WTC11 (cell line): ENCODE measurements around the gene FEN1. TPM values are rescaled to one million over a fixed set of nuclear protein-coding genes. Genes with fewer than 3 reads are reported as not detected.
A peak's percentile ranks its signal among the peaks of the same experiment; 100 is the strongest.

ENCODE experiments used
- ATAC-seq: fragments of 200-7000 bp; cut with Tn5 transposase; 2 replicates; pipeline ENCODE4 v1.10.0; 2021; ENCODE audit warnings: mild to moderate bottlenecking, moderate library complexity
- CTCF ChIA-PET: fragments of 300-600 bp; sonication (Branson Sonifier 250); formaldehyde crosslinking; loops from one replicate; lab custom pipeline; 2021; ENCODE audit warnings: antibody characterized with exemption; lab: Charles Lee
- POLR2A ChIA-PET: fragments of 350-600 bp; sonication (Branson Sonifier 250); formaldehyde crosslinking; loops from one replicate; lab custom pipeline; 2021; ENCODE audit warnings: antibody characterized with exemption; lab: Charles Lee
- DNase-seq: peaks from one replicate; pipeline ENCODE4 v3.0.0; 2021; ENCODE audit warnings: low spot score
- H3K27ac Mint-ChIP-seq: 2 replicates; pipeline ENCODE4 v1.8.0; 2021; ENCODE audit warnings: mixed read lengths
- H3K27me3 Mint-ChIP-seq: 2 replicates; pipeline ENCODE4 v1.8.0; 2021; ENCODE audit warnings: low read depth, mild to moderate bottlenecking, moderate library complexity, mixed read lengths
- H3K36me3 Mint-ChIP-seq: 2 replicates; pipeline ENCODE4 v1.8.0; 2021; ENCODE audit warnings: mixed read lengths
- H3K4me1 Mint-ChIP-seq: 2 replicates; pipeline ENCODE4 v1.8.0; 2022; ENCODE audit warnings: mixed read lengths
- H3K4me3 Mint-ChIP-seq: 2 replicates; pipeline ENCODE4 v1.8.0; 2021; ENCODE audit warnings: mild to moderate bottlenecking, moderate library complexity, mixed read lengths
- H3K9me3 Mint-ChIP-seq: 2 replicates; pipeline ENCODE4 v1.8.0; 2021; ENCODE audit warnings: mixed read lengths
- CREM ChIP-seq: sonication (generic); formaldehyde crosslinking; IDR thresholded peaks from 2 replicates; pipeline ENCODE4 v1.8.1; 2022; ENCODE audit warnings: mild to moderate bottlenecking, missing genetic modification reagents, moderate library complexity
- GTF2I ChIP-seq: fragments of 250-450 bp; sonication (Bioruptor Pico); conservative IDR thresholded peaks from 2 replicates; pipeline ENCODE4 v1.4.0; 2021; ENCODE audit warnings: mild to moderate bottlenecking
- IRF2 ChIP-seq: sonication (generic); formaldehyde crosslinking; IDR thresholded peaks from 2 replicates; pipeline ENCODE4 v1.8.0; 2022; ENCODE audit warnings: low read depth, missing genetic modification reagents, borderline replicate concordance
- KAT7 ChIP-seq: sonication (generic); formaldehyde crosslinking; IDR thresholded peaks from 2 replicates; pipeline ENCODE4 v1.8.1; 2023; ENCODE audit warnings: missing genetic modification reagents, mild to moderate bottlenecking, borderline replicate concordance
- MXD4 ChIP-seq: fragments of 250-450 bp; sonication (Bioruptor Pico); IDR thresholded peaks from 2 replicates; pipeline ENCODE4 v1.8.0; 2021; ENCODE audit warnings: mild to moderate bottlenecking, moderate library complexity, borderline replicate concordance
- NFATC4 ChIP-seq: fragments of 250-450 bp; sonication (Bioruptor Pico); IDR thresholded peaks from 2 replicates; pipeline ENCODE4 v1.9.0; 2021; ENCODE audit warnings: mild to moderate bottlenecking
- NFYB ChIP-seq: sonication (generic); formaldehyde crosslinking; conservative IDR thresholded peaks from 2 replicates; pipeline ENCODE4 v1.8.0; 2022; ENCODE audit warnings: low read depth, missing genetic modification reagents
- NR2C2 ChIP-seq: sonication (generic); formaldehyde crosslinking; IDR thresholded peaks from 2 replicates; pipeline ENCODE4 v1.8.0; 2022; ENCODE audit warnings: mild to moderate bottlenecking, missing genetic modification reagents
- PRRX2 ChIP-seq: fragments of 250-450 bp; sonication (Bioruptor Pico); IDR thresholded peaks from 2 replicates; pipeline ENCODE4 v1.8.0; 2021; ENCODE audit warnings: mild to moderate bottlenecking
- SOX15 ChIP-seq: fragments of 250-450 bp; sonication (Bioruptor Pico); IDR thresholded peaks from 2 replicates; pipeline ENCODE4 v1.9.0; 2021; ENCODE audit warnings: mild to moderate bottlenecking
- SP1 ChIP-seq: sonication (generic); formaldehyde crosslinking; conservative IDR thresholded peaks from 2 replicates; pipeline ENCODE4 v1.8.1; 2022; ENCODE audit warnings: missing genetic modification reagents
- TEAD4 ChIP-seq: sonication (generic); formaldehyde crosslinking; IDR thresholded peaks from 2 replicates; pipeline ENCODE4 v1.8.0; 2022; ENCODE audit warnings: mild to moderate bottlenecking, missing genetic modification reagents
- ZNF138 ChIP-seq: sonication (generic); formaldehyde crosslinking; conservative IDR thresholded peaks from 2 replicates; pipeline ENCODE4 v1.8.1; 2022; ENCODE audit warnings: mild to moderate bottlenecking, moderate library complexity, missing genetic modification reagents
- ZNF317 ChIP-seq: sonication (generic); formaldehyde crosslinking; IDR thresholded peaks from 2 replicates; pipeline ENCODE4 v1.8.1; 2023; ENCODE audit warnings: low read depth, mild to moderate bottlenecking, moderate library complexity, missing genetic modification reagents, borderline replicate concordance
- total RNA-seq: library from RNA; stranded (reverse); gene quantifications from 3 replicates; pipeline ENCODE4 v1.2.3, GENCODE V29; 2021
- TF ChIP-seq, protein P1 (sequence below): sonication (generic); formaldehyde crosslinking; conservative IDR thresholded peaks from 2 replicates; pipeline ENCODE4 v1.8.1; 2023; ENCODE audit warnings: mild to moderate bottlenecking, low read depth, missing genetic modification reagents, moderate library complexity
- TF ChIP-seq, protein P2 (sequence below): fragments of 200-600 bp; IDR thresholded peaks from 2 replicates; pipeline ENCODE4 v1.8.0; 2022; ENCODE audit warnings: antibody characterized with exemption
- TF ChIP-seq, protein P3 (sequence below): fragments of 250-450 bp; sonication (Bioruptor Pico); IDR thresholded peaks from 2 replicates; pipeline ENCODE4 v1.8.0; 2021; ENCODE audit warnings: mild to moderate bottlenecking
- TF ChIP-seq, protein P4 (sequence below): sonication (generic); formaldehyde crosslinking; conservative IDR thresholded peaks from 2 replicates; pipeline ENCODE4 v1.8.1; 2022; ENCODE audit warnings: mild to moderate bottlenecking, missing genetic modification reagents
- TF ChIP-seq, protein P5 (sequence below): fragments of 250-450 bp; sonication (Bioruptor Pico); IDR thresholded peaks from 2 replicates; pipeline ENCODE4 v1.9.0; 2021; ENCODE audit warnings: mild to moderate bottlenecking
- TF ChIP-seq, protein P6 (sequence below): sonication (generic); formaldehyde crosslinking; IDR thresholded peaks from 2 replicates; pipeline ENCODE4 v1.8.1; 2022; ENCODE audit warnings: mild to moderate bottlenecking, missing genetic modification reagents, moderate library complexity, borderline replicate concordance
- TF ChIP-seq, protein P7 (sequence below): sonication (generic); formaldehyde crosslinking; IDR thresholded peaks from 2 replicates; pipeline ENCODE4 v1.8.0; 2023; ENCODE audit warnings: mild to moderate bottlenecking, missing genetic modification reagents

FEN1 gene
- total RNA-seq, 1 experiment from 2014 or later = 96.3 TPM

DNA sequence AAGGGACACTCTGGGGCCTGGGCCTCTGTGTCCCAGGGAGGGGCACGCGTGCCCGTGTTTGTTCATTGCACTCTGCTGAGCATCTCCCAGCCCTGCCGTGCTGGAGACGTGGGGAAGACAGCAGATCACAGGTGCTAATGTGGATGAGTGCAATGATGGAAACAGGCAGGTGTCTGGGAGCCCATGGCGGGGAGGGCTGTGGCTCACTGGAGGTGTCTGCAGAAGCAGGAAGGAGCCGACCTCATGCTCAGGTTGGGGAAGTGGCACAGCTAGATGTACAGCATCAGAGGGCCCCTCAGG is 8.3 kb upstream of the FEN1 start:
- Mint-ChIP-seq H3K9me3 (no peaks in the 10 kb centered on the region), H3K27me3 (no peaks in the 10 kb centered on the region; the same call in 1 of the 2 replicates)
- DNase-seq (no peak), ATAC-seq (no peak)
- 0 out of 2 replicates have a peak, but pooled peaks have one; percentile 35 for TF ChIP-seq ZNF317 (CRISPR knock-in tag)
- no peak for TF ChIP-seq NR2C2 (CRISPR knock-in tag)
- TF ChIP-seq, all 79 proteins: peak for 1
- Mint-ChIP-seq H3K4me3 (no peak overlapping the region), H3K36me3 (peaks cover 29% of the 10 kb centered on the region), H3K4me1 (no peaks in the 10 kb centered on the region), H3K27ac (no peak overlapping the region)
- CTCF ChIA-PET = interaction anchor here (1.0 to 5.3 kb wide), 4 partner anchors 13 to 253 kb away, joined by 4 to 42 read pairs (median 8); no protein-coding TSS in a partner anchor
- POLR2A ChIA-PET = interaction anchor here (1.3 kb wide), 1 partner anchor 31 kb away, joined by 3 read pairs; no protein-coding TSS in a partner anchor

DNA sequence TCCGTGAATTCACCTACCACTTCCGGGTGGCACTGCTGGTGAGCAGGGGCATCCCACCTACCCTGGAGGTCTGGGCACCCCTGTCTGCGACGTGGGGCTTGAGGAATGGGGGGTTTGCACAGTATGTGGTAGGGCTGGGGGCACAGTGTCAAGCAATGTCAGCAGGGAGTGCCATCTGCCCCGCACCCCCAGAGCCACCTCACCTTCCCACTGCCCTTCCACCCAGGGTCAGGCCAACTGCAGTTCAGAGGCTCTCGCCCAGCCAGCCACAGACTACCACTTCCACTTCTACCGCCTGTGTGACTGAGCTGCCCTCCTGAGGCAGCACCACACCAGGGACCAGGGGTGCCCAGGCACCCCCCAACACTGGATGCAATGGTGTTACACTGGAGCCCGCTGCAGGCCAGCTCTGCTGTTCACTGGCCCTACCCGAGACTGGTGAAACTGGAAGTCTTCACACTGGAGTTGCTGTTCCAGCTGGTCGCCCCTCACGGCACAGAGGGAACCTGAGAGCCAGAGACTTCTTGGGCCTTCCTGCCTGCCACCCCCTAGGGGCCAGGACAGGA is 6.8 kb upstream of the FEN1 start:
- POLR2A ChIA-PET = no interaction called here
- no peak overlapping the region for H3K27ac Mint-ChIP-seq

More for the DNA sequence above, 6.8 kb upstream of the FEN1 start:
- H3K36me3 Mint-ChIP-seq = peaks cover 39% of the 10 kb centered on the region
- H3K9me3 Mint-ChIP-seq = no peaks in the 10 kb centered on the region
- H3K4me1 Mint-ChIP-seq = no peaks in the 10 kb centered on the region
- DNase-seq (no peak), ATAC-seq (no peak)
- no peak overlapping the region for H3K4me3 Mint-ChIP-seq
- TF ChIP-seq ZNF138 (CRISPR knock-in tag) (no peak), SOX15 (CRISPR knock-in tag) (no peak), IRF2 (CRISPR knock-in tag) (no peak), TEAD4 (CRISPR knock-in tag) (no peak), GTF2I (CRISPR knock-in tag) (no peak), NFYB (CRISPR knock-in tag) (no peak), MXD4 (CRISPR knock-in tag) (no peak), NFATC4 (CRISPR knock-in tag) (no peak), CREM (CRISPR knock-in tag) (no peak), KAT7 (CRISPR knock-in tag) (no peak), SP1 (CRISPR knock-in tag) (no peak), PRRX2 (CRISPR knock-in tag) (no peak)
- TF ChIP-seq, protein P1, sequence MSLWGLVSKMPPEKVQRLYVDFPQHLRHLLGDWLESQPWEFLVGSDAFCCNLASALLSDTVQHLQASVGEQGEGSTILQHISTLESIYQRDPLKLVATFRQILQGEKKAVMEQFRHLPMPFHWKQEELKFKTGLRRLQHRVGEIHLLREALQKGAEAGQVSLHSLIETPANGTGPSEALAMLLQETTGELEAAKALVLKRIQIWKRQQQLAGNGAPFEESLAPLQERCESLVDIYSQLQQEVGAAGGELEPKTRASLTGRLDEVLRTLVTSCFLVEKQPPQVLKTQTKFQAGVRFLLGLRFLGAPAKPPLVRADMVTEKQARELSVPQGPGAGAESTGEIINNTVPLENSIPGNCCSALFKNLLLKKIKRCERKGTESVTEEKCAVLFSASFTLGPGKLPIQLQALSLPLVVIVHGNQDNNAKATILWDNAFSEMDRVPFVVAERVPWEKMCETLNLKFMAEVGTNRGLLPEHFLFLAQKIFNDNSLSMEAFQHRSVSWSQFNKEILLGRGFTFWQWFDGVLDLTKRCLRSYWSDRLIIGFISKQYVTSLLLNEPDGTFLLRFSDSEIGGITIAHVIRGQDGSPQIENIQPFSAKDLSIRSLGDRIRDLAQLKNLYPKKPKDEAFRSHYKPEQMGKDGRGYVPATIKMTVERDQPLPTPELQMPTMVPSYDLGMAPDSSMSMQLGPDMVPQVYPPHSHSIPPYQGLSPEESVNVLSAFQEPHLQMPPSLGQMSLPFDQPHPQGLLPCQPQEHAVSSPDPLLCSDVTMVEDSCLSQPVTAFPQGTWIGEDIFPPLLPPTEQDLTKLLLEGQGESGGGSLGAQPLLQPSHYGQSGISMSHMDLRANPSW (CRISPR knock-in tag) = no peak
- TF ChIP-seq, protein P2, sequence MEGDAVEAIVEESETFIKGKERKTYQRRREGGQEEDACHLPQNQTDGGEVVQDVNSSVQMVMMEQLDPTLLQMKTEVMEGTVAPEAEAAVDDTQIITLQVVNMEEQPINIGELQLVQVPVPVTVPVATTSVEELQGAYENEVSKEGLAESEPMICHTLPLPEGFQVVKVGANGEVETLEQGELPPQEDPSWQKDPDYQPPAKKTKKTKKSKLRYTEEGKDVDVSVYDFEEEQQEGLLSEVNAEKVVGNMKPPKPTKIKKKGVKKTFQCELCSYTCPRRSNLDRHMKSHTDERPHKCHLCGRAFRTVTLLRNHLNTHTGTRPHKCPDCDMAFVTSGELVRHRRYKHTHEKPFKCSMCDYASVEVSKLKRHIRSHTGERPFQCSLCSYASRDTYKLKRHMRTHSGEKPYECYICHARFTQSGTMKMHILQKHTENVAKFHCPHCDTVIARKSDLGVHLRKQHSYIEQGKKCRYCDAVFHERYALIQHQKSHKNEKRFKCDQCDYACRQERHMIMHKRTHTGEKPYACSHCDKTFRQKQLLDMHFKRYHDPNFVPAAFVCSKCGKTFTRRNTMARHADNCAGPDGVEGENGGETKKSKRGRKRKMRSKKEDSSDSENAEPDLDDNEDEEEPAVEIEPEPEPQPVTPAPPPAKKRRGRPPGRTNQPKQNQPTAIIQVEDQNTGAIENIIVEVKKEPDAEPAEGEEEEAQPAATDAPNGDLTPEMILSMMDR = no peak
- TF ChIP-seq, protein P3, sequence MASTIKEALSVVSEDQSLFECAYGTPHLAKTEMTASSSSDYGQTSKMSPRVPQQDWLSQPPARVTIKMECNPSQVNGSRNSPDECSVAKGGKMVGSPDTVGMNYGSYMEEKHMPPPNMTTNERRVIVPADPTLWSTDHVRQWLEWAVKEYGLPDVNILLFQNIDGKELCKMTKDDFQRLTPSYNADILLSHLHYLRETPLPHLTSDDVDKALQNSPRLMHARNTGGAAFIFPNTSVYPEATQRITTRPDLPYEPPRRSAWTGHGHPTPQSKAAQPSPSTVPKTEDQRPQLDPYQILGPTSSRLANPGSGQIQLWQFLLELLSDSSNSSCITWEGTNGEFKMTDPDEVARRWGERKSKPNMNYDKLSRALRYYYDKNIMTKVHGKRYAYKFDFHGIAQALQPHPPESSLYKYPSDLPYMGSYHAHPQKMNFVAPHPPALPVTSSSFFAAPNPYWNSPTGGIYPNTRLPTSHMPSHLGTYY = no peak
- TF ChIP-seq, protein P4, sequence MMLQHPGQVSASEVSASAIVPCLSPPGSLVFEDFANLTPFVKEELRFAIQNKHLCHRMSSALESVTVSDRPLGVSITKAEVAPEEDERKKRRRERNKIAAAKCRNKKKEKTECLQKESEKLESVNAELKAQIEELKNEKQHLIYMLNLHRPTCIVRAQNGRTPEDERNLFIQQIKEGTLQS (CRISPR knock-in tag) = no peak
- TF ChIP-seq, protein P5, sequence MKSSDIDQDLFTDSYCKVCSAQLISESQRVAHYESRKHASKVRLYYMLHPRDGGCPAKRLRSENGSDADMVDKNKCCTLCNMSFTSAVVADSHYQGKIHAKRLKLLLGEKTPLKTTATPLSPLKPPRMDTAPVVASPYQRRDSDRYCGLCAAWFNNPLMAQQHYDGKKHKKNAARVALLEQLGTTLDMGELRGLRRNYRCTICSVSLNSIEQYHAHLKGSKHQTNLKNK (CRISPR knock-in tag) = no peak
- TF ChIP-seq, protein P6, sequence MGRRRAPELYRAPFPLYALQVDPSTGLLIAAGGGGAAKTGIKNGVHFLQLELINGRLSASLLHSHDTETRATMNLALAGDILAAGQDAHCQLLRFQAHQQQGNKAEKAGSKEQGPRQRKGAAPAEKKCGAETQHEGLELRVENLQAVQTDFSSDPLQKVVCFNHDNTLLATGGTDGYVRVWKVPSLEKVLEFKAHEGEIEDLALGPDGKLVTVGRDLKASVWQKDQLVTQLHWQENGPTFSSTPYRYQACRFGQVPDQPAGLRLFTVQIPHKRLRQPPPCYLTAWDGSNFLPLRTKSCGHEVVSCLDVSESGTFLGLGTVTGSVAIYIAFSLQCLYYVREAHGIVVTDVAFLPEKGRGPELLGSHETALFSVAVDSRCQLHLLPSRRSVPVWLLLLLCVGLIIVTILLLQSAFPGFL (CRISPR knock-in tag) = no peak
- TF ChIP-seq, protein P7, sequence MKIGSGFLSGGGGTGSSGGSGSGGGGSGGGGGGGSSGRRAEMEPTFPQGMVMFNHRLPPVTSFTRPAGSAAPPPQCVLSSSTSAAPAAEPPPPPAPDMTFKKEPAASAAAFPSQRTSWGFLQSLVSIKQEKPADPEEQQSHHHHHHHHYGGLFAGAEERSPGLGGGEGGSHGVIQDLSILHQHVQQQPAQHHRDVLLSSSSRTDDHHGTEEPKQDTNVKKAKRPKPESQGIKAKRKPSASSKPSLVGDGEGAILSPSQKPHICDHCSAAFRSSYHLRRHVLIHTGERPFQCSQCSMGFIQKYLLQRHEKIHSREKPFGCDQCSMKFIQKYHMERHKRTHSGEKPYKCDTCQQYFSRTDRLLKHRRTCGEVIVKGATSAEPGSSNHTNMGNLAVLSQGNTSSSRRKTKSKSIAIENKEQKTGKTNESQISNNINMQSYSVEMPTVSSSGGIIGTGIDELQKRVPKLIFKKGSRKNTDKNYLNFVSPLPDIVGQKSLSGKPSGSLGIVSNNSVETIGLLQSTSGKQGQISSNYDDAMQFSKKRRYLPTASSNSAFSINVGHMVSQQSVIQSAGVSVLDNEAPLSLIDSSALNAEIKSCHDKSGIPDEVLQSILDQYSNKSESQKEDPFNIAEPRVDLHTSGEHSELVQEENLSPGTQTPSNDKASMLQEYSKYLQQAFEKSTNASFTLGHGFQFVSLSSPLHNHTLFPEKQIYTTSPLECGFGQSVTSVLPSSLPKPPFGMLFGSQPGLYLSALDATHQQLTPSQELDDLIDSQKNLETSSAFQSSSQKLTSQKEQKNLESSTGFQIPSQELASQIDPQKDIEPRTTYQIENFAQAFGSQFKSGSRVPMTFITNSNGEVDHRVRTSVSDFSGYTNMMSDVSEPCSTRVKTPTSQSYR (CRISPR knock-in tag) = no peak
- H3K27me3 Mint-ChIP-seq = no peaks in the 10 kb centered on the region; the same call in 1 of the 2 replicates
- CTCF ChIA-PET = interaction anchor here (3.0 to 5.3 kb wide), 3 partner anchors 12 to 39 kb away, joined by 12 to 47 read pairs (median 42); no protein-coding TSS in a partner anchor
